HG02763 (cell line): ENCODE results near the gene SLC4A1.
A peak's percentile ranks its signal among the peaks of the same experiment; 100 is the strongest.

Experiments
- ATAC-seq: cut with Tn5 transposase; IDR thresholded peaks from one replicate; pipeline ENCODE4 v1.9.1; 2021; ENCODE audit warnings: mild to moderate bottlenecking, moderate library complexity; ENCODE audit not compliant: unreplicated experiment

SLC4A1 gene

DNA sequence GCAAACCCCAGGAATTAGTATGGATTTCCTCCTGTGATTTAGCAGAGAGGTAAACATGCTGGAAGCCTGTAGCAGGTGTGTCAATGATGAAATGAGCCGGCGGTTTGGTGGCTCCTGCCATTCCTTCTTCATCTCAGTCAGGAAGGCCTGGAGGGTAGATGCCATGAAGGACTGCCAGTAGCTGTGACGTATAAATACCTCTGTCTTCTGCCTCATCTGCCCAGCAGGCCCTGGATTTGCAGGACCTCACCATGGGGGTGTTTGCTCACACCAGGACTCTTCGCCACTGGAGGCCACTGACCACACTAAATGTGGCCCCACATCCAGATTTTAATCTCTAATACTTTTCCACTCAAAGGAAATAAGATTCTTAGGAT, 16.1 kb upstream of the SLC4A1 start:
- no peak for ATAC-seq

- ATAC-seq, result no peak
Measured at GRCh38 chr17:44283344-44284023, 15.5 kb upstream of the SLC4A1 start.

DNA sequence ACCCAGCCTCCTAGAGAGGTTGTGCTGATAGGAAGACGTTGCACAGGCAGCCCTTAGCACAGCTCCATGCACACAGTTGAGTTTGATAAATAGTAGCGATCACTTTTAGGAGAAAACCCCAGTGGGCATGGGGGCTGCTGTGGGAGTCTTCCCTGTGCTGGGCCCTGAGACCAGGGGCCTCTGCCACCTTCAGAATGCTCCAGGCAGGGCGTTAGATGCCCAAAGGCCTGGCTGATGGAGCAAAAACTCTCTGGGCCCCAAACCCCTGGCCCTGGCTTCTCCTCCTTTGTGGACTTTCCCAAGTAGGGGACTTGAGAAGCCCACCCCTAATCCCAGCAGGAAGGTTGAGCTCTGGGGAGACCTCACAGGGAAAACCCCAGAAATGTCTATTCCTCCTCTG, 14.3 kb upstream of the SLC4A1 start:
- ATAC-seq, result no peak

DNA sequence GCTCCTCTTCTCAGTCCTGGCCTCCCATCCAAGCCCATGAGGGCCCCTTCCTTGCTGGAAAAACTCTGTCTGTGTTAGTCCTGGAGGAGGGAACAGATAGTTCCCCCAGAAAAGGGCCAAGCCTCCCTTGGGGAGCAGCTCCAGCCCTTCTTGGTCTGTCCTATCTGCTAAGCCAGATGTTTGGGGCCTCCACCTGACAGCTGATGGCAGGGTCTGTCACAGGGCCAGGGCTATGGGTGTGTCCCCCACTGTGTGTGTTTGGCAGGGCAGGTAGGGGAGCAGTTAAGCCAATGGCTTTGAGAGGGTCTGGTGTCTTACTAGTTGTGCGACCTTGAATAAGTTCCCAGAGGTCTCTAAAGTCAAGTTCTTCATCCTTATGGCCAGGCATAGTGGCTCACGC, 13.6 kb upstream of the SLC4A1 start:
- ATAC-seq, result no peak

GRCh38 chr17:44280392-44280937, 12.5 kb upstream of the SLC4A1 start:
- ATAC-seq, result no peak

- ATAC-seq, result peak; percentile 67
Measured at GRCh38 chr17:44279666-44280391, 11.9 kb upstream of the SLC4A1 start.

GRCh38 chr17:44279346-44279665, 11.4 kb upstream of the SLC4A1 start:
- ATAC-seq, result no peak

DNA sequence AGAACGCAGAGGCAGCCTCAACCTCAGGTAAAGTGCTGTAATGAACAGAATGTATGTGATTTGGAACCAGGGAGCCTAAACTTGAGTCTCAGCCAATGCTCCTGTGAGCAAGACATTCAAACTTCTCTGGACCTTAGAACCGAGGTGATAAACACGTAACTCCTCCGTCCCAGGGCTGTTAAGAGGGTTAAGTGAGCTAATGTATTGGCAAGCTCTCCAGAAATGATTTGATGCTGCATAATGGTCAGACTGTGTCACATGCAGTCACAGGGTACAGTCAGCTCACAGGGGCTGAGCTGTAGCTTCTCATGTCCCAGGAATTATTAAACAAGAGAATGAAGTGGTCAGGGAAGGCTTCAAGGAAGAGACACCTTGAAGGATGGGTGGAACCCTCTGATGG, 10.0 kb upstream of the SLC4A1 start:
- ATAC-seq, result no peak

DNA sequence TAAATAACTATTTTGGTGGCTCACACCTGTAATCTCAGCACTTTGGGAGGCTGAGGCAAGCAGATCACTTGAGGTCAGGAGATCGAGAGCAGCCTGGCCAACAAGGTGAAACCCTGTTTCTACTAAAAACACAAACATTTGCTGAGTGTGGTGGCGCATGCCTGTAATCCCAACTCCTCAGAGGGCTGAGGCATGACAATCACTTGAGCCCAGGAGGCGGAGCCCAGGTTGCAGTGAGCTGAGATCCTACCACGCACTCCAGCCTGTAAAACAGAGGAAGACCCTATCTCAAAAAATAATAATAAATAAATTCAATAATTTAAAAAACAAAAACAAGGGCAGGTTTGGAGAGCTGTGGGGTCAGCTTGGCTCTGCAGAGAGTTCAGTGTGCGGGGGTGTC, 5.7 kb upstream of the SLC4A1 start:
- no peak for ATAC-seq

DNA sequence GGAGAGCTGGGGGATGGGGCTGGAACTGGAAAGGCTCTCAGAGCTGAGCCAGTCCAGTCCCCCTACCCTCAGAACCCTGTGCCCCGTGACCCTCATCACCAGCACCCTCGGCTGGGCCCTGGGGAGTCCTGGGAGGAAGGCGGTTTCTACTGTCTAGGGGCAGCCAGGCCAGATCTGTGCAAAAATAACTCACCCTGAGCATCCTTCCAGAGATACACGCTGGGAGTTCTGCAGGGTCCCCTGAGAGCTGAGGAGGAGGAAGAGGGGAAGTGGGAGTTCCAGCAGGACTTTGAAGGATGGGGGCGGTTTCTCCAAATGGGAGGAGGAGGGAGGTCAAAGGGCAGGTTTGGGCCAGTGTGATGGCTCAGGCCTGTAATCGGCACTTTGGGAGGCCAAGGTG, 5.0 kb upstream of the SLC4A1 start:
- ATAC-seq, result no peak

DNA sequence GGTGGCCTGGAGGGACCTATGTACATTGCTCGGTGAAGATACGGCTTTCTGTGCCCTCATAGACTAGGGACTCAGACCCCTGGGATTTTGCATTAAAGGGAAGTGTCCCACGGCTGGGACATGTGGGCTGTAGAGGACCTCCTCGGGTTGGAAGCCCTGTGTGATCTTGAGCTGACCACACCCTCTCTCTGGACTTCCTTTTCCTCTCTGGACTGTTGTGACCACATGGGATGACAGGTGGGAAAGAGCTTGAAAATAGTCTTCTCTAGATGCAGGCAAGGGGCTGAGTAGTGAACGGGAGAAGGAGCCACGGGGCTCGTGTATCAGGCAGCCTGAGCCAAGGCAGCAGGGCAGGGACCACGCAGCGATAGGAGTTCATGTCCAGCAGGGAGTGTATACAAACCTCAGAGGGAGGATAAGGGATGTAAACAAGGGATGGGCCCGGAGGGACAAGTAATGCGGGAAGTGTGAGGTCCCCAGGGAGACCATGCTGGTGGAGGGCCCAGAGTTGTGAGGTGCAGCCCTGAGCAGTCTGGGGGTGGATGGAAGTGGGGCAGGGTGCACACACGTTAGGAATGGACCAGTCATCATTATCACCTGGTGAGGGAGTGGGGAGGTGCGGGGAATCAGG, 4.5 kb upstream of the SLC4A1 start:
- ATAC-seq, result no peak

DNA sequence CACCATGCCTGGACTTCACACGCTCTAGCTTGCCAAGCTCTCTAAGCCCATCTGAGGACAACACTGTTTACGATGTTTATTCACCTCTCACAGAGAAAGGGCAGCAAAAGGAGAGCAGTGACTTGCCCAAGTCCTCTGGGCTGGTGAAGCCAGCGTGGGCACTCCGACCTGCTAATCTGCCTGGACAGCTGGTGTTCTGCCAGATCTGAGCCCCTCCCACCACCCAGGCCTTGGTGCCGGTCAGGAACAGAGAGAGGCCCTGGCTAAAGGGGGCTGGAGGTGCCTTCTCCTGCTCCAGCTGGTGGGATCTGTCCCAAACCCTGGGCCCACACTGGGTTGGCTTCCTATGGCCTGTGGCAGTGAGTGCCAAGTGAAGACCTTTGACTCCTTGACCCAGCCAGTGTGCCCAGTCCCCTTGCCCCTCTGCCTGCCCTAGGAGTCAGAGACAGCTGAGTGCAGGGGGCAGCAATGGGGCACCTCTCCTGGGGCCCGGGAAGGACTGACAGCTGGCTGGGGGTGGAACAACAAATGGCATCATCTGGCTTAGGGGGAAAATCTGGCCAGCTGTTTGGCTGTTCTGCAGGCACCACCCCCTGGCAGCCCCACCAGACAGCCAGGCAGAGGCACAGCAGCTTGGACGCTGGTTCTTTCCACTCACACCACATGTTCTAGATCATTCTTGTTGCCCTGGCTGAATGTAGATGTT, 1.8 kb upstream of the SLC4A1 start:
- ATAC-seq, result no peak

GRCh38 chr17:44268709-44269534, 987 bp upstream of the SLC4A1 start:
- ATAC-seq, result no peak

GRCh38 chr17:44267165-44267455, 825 bp downstream of the SLC4A1 start:
- ATAC-seq, result no peak

DNA sequence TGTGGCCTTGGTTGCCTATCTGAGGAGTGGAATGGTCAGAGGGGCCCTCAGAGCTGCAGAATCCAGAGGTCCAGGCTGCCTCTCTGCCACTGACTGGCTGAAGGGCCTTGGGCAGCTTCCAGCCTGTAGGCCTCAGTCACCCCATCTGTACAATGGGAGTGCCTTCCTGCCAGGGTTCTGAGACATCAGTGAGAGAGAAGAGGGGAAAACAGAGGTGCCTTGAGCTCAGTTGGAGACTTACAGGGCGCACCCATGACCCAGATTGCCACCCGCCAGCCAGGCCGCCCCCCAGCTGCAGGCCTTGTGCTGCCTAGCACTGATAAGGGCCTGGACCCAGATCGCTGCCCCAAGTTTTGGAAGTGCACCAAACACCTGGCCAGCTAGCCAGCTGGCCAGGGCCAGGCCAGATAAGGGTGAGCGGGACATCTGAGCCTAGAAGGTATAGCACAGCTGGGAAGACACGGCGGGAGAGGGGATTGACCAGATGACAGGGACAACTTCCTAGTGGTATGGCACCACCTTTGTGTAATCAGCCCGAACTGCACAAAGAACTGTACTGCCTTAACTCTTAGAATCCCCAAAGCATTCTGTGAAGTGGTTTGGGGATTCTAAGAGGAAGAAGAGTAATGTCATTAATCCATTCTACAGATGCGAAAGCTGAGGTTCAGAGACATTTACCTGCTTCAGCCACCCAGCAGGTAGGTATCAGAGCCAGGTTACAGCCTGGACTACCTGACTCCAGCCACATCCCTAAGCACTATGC, 1.4 kb downstream of the SLC4A1 start:
- no peak for ATAC-seq

GRCh38 chr17:44263345-44263902, 4.5 kb downstream of the SLC4A1 start:
- no peak for ATAC-seq

DNA sequence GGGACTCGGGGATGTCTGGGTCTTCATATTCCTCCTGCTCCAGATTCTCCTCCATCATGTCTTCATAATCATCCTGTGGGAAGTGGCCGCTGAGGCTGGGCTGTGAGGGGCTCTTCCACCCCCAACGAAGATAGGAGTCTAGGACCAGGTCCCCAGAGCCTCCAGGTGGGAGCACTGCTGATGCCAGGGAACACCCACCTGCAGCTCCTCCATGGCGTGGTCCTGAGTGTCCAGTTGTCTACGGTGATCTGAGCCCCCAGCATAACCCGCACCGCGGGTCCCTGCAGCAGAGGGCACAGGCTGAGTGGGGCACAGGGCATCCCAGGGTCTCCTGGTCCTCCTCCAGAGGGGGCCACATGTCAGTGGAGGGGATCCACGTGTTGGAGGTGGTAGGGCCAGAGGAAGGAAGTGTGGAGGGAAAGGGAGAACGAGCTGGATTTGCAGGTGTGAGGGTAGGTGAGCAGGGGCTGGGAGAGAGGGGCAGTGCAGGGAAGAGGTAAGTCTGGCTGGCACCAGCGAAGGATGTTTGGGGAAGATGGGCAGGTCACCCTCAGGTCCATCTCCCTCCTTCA, 5.2 kb downstream of the SLC4A1 start:
- ATAC-seq, result no peak

- ATAC-seq, result no peak
Measured at GRCh38 chr17:44260296-44260695, 7.6 kb downstream of the SLC4A1 start.

- no peak for ATAC-seq
Measured at GRCh38 chr17:44258811-44259351, 9.1 kb downstream of the SLC4A1 start.
